Skin of body (tissue), 3 donors: ENCODE measurements around the gene NHLH1. TPM values are rescaled to one million over a fixed set of nuclear protein-coding genes. Genes with fewer than 3 reads are reported as not detected.

Experiments
- DNase-seq: peaks from one replicate; lab custom pipeline; 2025; lab: John Stamatoyannopoulos, UW
- small RNA-seq: library from RNA; depleted of rRNA; stranded (forward); fragments of <200 nt; gene quantifications from one replicate; pipeline ENCODE3, GENCODE V24; 2014; ENCODE audit warnings: low replicate concordance
- total RNA-seq: library from RNA; depleted of rRNA; stranded (reverse); fragments of >200 nt; gene quantifications from one replicate; pipeline ENCODE4 v1.2.3, GENCODE V29; 2014

NHLH1 gene
- total RNA-seq, 1 donor from 2014 or later = 0.20 TPM

GRCh38 chr1:160410406-160411005, 43.6 kb downstream of the NHLH1 start:
- DNase-seq = peak; percentile 70

DNA sequence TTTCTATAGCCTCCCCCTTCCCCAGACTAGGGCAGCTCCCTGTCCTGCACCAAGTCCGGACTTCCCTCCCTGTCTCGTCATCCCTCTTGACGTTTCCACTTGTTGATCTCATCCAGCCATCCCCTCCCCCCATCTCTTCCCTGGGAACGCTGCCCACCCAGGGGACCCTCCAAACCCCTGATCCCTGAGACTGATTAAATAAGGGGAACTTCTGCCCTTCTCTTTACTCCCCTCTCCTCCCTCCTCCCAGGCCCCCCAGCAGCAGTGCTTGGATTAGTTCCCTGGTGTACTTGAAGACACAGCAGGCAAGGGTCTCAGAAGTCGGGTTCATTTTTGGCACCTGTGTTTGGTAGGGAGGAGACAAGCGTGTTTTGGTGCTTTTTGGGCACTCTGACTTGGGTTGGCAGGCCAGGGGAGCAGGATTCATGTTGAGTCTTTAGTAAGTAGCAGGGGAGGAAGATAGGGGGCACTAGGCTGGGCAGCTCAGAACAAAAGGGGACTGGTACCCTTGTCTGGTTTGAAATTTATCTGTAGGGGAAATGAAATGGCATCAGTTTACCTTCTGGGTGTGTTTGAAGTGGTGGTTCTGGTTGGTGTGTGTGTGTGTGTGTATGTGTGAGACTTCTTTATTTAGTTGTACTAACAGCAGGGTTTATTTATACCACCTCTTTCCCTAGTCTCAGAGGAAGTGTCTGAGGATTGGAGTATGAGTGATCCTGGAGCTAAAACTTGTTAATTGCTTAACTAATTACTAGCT, 44.6 kb downstream of the NHLH1 start:
- no peak for DNase-seq

DNA sequence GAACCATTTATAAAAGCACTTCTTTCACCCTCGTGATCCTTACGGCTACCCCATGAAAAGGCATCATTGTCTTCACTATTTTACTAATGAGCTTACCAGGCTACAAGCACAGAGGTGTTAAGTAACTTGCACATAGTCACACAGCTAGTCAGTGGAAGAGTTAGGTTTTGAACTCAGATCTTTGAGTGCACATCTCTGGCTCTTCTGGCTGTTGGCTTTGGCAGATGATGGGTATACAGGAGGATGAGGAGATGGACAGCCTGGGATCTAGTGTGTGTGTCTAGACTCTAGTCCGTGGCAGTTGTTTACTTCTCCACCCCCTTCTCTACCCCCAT, 45.1 kb downstream of the NHLH1 start:
- no peak for DNase-seq

GRCh38 chr1:160413716-160414115, 46.8 kb downstream of the NHLH1 start:
- no peak for DNase-seq

DNA sequence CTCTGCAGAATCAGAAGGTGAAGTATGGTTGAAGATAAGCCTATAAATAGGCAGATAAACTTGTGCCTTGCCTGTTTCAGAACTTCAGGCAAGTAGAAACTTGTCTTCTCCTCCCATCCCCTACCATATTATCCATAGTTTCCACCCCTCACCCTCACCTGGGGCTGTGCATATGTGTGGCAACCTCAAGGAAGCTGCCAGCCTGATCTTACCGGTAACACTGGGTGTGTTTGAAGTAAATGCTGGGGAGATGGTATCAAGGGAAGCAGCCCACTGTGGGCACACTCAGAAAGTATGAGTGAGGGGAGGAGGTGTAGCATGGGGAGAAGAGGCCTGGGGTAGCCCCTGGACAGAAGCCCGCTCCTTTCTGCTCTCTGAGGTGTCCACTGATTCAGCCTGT, 48.0 kb downstream of the NHLH1 start:
- DNase-seq = no peak

DNA sequence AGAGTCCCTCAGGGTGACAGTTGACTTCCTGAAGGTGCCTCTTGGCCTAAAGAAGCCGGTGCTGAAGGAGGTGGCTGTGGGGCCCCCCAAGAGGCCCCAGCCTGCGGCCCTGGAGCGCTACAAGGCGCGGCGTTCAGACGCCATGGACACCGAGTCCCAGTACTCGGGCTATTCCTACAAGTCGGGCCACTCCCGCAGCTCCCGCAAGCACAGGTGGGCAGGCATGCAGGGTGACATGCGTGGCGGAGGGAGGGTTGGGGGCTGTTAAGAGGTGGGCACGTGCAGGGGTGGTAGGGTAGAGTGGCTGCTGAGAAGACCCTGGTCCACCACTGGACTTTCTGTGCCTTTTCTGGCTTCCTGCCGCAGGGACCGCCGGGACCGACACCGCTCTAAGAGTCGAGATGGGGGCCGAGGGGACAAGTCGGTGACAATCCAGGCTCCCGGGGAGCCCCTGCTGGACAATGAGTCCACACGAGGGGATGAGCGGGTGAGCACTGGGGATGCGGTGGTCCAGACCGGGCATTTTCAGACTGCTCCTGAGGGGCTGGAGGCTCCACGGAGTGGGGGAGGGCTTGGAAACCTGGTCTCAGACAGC, 48.9 kb downstream of the NHLH1 start:
- no peak for DNase-seq

DNA sequence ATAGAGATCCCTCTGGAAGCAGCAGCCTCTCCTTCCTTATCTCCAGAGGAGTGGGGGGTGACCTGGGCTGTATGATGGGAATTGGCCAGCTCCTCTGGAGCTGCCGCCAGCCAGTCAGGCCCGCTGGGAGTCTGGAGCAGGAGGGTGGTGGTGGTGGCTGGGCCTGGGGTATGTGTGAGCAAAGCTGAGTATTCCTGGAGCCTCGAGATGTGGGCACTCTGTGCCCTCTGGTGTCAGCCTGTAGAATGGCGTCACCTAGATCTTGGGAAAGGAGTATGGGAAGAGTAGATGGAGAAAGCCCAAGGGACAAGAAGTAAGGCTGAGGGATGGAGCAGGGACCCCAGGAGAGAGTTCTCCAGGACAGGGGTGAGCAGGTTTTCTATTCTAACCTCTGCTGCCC, 49.5 kb downstream of the NHLH1 start:
- no peak for DNase-seq

- DNase-seq = no peak
These were observed 51.6 kb downstream of the NHLH1 start for GRCh38 chr1:160418483-160418882.

DNA sequence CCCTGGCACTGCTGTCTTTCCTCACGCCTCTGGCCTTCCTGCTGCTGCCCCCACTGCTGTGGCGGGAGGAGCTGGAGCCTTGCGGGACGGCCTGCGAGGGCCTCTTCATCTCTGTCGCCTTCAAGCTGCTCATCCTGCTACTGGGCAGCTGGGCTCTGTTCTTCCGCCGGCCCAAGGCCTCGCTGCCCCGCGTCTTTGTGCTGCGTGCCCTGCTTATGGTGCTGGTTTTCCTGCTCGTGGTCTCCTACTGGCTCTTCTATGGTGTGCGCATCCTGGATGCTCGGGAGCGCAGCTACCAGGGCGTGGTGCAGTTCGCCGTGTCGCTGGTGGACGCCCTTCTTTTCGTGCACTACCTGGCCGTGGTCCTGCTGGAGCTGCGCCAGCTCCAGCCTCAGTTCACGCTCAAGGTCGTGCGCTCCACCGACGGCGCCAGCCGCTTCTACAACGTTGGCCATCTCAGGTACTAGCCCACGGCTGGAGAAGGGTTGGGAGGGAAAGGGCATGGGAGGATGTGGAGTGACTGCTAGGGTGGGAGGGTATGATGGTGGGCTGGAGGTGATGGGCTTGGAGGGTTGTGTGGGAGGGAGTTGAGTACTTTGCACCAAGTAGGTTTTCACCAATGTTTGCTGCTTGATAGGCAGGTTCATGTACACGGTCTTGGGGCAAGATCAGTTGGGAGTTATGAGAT, 52.4 kb downstream of the NHLH1 start:
- no peak for DNase-seq

- no peak for DNase-seq
These were observed 52.9 kb downstream of the NHLH1 start for GRCh38 chr1:160419838-160420169.

DNA sequence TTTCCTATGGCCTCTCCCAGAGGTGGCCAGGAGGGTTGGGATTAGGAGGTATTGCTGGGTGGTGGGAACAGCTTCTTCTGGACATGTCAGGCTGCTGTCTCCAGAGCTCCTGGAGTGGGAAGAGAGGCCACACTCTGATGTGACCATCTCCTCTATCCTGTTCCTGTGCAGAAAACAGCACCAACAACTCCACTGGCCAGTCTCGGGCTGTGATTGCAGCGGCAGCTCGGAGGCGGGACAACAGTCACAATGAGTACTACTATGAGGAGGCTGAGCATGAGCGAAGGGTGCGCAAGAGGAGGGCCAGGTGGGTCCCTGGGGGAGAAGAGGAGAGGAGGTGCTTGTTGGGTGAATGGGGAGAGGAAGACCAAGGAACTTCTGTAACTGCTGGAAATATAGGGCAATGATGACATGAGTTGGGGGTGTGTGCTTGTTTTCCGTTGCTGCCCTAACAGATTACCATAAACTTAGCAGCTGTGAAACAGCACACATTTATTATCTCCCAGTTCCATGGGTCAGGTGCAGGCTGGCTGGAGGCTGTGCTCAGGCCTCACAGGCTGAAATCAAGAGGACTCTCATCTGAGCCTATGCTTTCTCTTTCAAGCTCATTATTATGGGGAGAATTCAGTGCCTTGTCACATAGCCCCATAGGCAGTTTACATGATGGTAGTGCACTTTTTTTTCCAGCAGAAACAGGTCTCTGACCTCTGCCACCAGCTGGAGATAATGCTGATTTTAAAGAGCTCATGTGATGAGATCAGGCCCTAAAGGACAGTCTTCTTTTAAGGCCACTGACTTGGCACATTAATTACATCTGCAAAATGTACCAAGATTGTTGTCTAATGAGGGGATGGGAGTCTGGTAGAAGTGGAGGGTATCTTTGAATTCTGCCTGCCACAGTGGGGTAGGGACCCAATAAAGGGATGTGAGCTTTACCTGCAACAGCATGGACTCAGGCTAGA, 54.3 kb downstream of the NHLH1 start:
- DNase-seq = no peak

- no peak for DNase-seq
These were observed 55.0 kb downstream of the NHLH1 start for GRCh38 chr1:160421881-160422280.

Small RNA genes lying within 50 kb of the gene (small RNA-seq; reads per million reads assigned to genes)
- not detected for gene RF00019
- gene RNU4-42P = not detected

Other genes starting within 250 kb of the NHLH1 start
- not detected for gene ATP1A4, start 215.5 kb upstream of the NHLH1 start, total RNA-seq
- gene CASQ1, start 176.5 kb upstream of the NHLH1 start, total RNA-seq = 109 TPM
- 26.8 TPM for gene PEA15, start 161.7 kb upstream of the NHLH1 start, total RNA-seq
- 94.4 TPM for gene DCAF8, start 104.5 kb upstream of the NHLH1 start, total RNA-seq
- gene PEX19, start 81.9 kb upstream of the NHLH1 start, total RNA-seq = 50.1 TPM
- 178 TPM for gene COPA, start 23.8 kb upstream of the NHLH1 start, total RNA-seq
- gene NCSTN, start 23.7 kb upstream of the NHLH1 start, total RNA-seq = 46.5 TPM
- gene VANGL2, start 33.5 kb downstream of the NHLH1 start, total RNA-seq = 11.0 TPM
- 0.39 TPM for gene SLAMF6, start 156.2 kb downstream of the NHLH1 start, total RNA-seq
- 3.8 TPM for gene CD84, start 212.4 kb downstream of the NHLH1 start, total RNA-seq